Fibroblast of skin of back (primary cell): Measurements from ENCODE around the gene OPA1. TPM values are rescaled to one million over a fixed set of nuclear protein-coding genes. Genes with fewer than 3 reads are reported as not detected.
A peak's percentile ranks its signal among the peaks of the same experiment; 100 is the strongest.

ENCODE experiments used
- DNase-seq: peaks from one replicate; pipeline ENCODE4 v3.0.0-alpha.2; 2013
- polyA plus RNA-seq, 2 experiments: library from polyadenylated mRNA; unstranded; fragments of 120-200 nt; gene quantifications; one replicate each; pipeline ENCODE4 v1.2.1, GENCODE V29; 2013; ENCODE audit not compliant: insufficient read length in 2 of 2

Gene OPA1
- polyA plus RNA-seq (2013, experiment 1 of 2; ENCODE audit: insufficient read length): 36.0 TPM
- polyA plus RNA-seq (2013, experiment 2 of 2; ENCODE audit: insufficient read length): 38.5 TPM

GRCh38 chr3:193592841-193593667 lies at the start of gene OPA1:
Gene OPA1, plus strand, starts transcription at chr3:193593208. Its CDS starts 170 bp downstream, at chr3:193593378.
- DNase-seq: peak; percentile 99

GRCh38 chr3:193544289-193544688 lies 48.7 kb upstream of the OPA1 start:
- no peak for DNase-seq

GRCh38 chr3:193545304-193545703 lies 47.7 kb upstream of the OPA1 start:
- DNase-seq: no peak

- DNase-seq: no peak
Observed at GRCh38 chr3:193546129-193546528, 46.9 kb upstream of the OPA1 start.

- no peak for DNase-seq
Observed at GRCh38 chr3:193548406-193548805, 44.6 kb upstream of the OPA1 start.

- DNase-seq: no peak
Observed at GRCh38 chr3:193552923-193553322, 40.1 kb upstream of the OPA1 start.

- no peak for DNase-seq
Observed at GRCh38 chr3:193553586-193553985, 39.4 kb upstream of the OPA1 start.

- DNase-seq: no peak
Observed at GRCh38 chr3:193554811-193555210, 38.2 kb upstream of the OPA1 start, which contains the start of gene ATP13A4. Gene ATP13A4, minus strand, starts transcription at chr3:193554895. Its CDS starts 96 bp downstream, at chr3:193554799.

GRCh38 chr3:193556841-193557240 lies 36.2 kb upstream of the OPA1 start:
- no peak for DNase-seq

- DNase-seq: no peak
Observed at GRCh38 chr3:193559100-193559499, 33.9 kb upstream of the OPA1 start.

GRCh38 chr3:193560091-193560490 lies 32.9 kb upstream of the OPA1 start:
- DNase-seq: no peak

GRCh38 chr3:193560870-193561269 lies 32.1 kb upstream of the OPA1 start:
- no peak for DNase-seq

- DNase-seq: no peak
Observed at GRCh38 chr3:193563426-193563825, 29.6 kb upstream of the OPA1 start.

- no peak for DNase-seq
Observed at GRCh38 chr3:193564012-193564411, 29.0 kb upstream of the OPA1 start.

- no peak for DNase-seq
Observed at GRCh38 chr3:193569119-193569518, 23.9 kb upstream of the OPA1 start.

GRCh38 chr3:193572426-193572908 lies 20.5 kb upstream of the OPA1 start:
- peak; percentile 52 for DNase-seq

- DNase-seq: no peak
Observed at GRCh38 chr3:193573403-193574191, 19.4 kb upstream of the OPA1 start.

GRCh38 chr3:193574488-193575070 lies 18.4 kb upstream of the OPA1 start:
- DNase-seq: no peak

- no peak for DNase-seq
Observed at GRCh38 chr3:193585530-193585929, 7.5 kb upstream of the OPA1 start.

GRCh38 chr3:193586526-193586925 lies 6.5 kb upstream of the OPA1 start:
- DNase-seq: no peak

- no peak for DNase-seq
Observed at GRCh38 chr3:193589129-193589528, 3.9 kb upstream of the OPA1 start.

- DNase-seq: no peak
Observed at GRCh38 chr3:193589616-193590015, 3.4 kb upstream of the OPA1 start.
